ENCODE measurements around the gene CMPK2.

- TF ChIP-seq TAF1 (IDR thresholded peaks at IDR 0.05; ENCODE audit: control insufficient read depth, extremely low read depth, insufficient read depth, low read length, severe bottlenecking) (no peak), RBM22 (IDR thresholded peaks at IDR 0.05; ENCODE audit: low read depth, low read length, poor library complexity, severe bottlenecking) (no peak)
Measured at GRCh38 chr2:6908291-6908690, 42.6 kb upstream of the CMPK2 start.

Data from K562 (cell line).